ENCODE measurements around the gene NPDC1. TPM values are rescaled to one million over a fixed set of nuclear protein-coding genes. Genes with fewer than 3 reads are reported as not detected.

NPDC1 gene
- total and polyA plus RNA-seq, 2 experiments from 2014 or later = 43.1 to 121 TPM

GRCh38 chr9:137086531-137087408 is 40.8 kb upstream of the NPDC1 start, which contains the start of gene MAN1B1:
Gene MAN1B1, plus strand, starts transcription at chr9:137086985. Its CDS starts 15 bp downstream, at chr9:137087000.
- Histone ChIP-seq H3K27me3 (replicated peaks; ENCODE audit: insufficient read depth) (no peaks in the 10 kb centered on the region), H3K9ac (peak within 1 kb of the TSS; percentile 92)
- in situ Hi-C loops (cut with MboI) = no loop called here

DNA sequence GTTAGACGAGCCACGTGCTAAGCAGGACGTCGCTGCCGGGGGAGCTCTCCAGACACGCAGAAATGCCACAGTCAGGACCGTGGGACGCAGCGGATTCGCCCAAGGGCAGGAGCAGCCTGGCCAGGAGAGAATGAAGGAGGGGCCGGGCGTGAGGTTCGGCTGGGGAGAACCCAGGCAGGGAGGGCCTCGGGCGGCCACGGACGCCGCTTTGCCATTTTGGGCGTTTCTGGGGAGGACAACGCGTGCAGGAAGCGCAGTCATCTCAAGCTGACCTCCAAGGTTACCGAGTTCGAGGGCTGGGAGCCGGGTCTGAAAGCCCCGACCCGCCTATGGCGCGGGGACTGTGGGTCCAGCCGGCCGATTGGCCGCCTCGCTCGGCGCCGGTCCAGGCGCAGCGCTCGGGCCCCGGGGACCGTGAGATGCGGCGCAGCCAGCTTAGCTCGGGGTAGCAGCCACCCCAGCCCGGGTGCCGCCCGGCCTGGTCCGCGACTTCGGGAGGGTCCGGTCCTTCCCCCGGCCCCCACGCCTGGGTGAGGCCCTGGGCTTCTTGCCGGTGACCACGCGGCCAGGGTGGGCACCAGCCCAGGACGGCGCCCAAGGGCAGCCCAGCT is 40.0 kb upstream of the NPDC1 start:
- peaks cover 34% of the 10 kb centered on the region for H3K4me1 ChIP-seq (ENCODE audit: insufficient read depth)
- TF ChIP-seq EZH2 (IDR thresholded peaks at IDR 0.05; ENCODE audit: insufficient read depth, poor library complexity, severe bottlenecking) (no peak), EZH2phosphoT487 (IDR thresholded peaks at IDR 0.05; ENCODE audit: insufficient read depth, low read depth) (no peak)
- WGBS, 2 experiments (ENCODE audit: low coverage in 1 of 2, low lambda C conversion rate in 2 of 2, missing lambda C conversion rate in 2 of 2) = 2 to 3% methylated on average over 56 to 57 of the region's 58 CpGs

More at GRCh38 chr9:137086531-137087408, 40.8 kb upstream of the NPDC1 start, which contains the start of gene MAN1B1:
- TF ChIP-seq EZH2 (IDR thresholded peaks at IDR 0.05; ENCODE audit: insufficient read depth, poor library complexity, severe bottlenecking) = no peak
- no peak for TF ChIP-seq EZH2phosphoT487 (IDR thresholded peaks at IDR 0.05; ENCODE audit: insufficient read depth, low read depth)
- Histone ChIP-seq H3K36me3 (ENCODE audit: low read depth) (peaks cover 2% of the 10 kb centered on the region; the same call in 1 of the 2 replicates), H3K79me2 (ENCODE audit: insufficient read depth) (peaks cover 35% of the 10 kb centered on the region), H3F3A (ENCODE audit: insufficient read depth) (peaks cover 28% of the 10 kb centered on the region), H3K4me3 (peak within 1 kb of the TSS; percentile 79), H4K20me1 (ENCODE audit: insufficient read depth) (no peaks in the 10 kb centered on the region), H3K9me3 (ENCODE audit: low read depth) (no peaks in the 10 kb centered on the region), H3K4me1 (ENCODE audit: insufficient read depth) (peaks cover 34% of the 10 kb centered on the region), H3K9me2 (ENCODE audit: insufficient read depth) (no peaks in the 10 kb centered on the region), H3K4me2 (ENCODE audit: unreplicated experiment) (peak within 1 kb of the TSS; percentile 93), H3K27ac (peak within 1 kb of the TSS; percentile 88), H2AFZ (peak within 1 kb of the TSS; percentile 72)
- DNase-seq = peak; percentile 100
- 0 to 1% methylated on average over 82 to 91 of the region's 101 CpGs for WGBS, 2 experiments (ENCODE audit: low coverage in 1 of 2, low lambda C conversion rate in 2 of 2, missing lambda C conversion rate in 2 of 2)

GRCh38 chr9:137084526-137084925 is 38.5 kb upstream of the NPDC1 start:
- 78 to 81% methylated on average over 9 of the region's 9 CpGs for WGBS, 2 experiments (ENCODE audit: low coverage in 1 of 2, low lambda C conversion rate in 2 of 2, missing lambda C conversion rate in 2 of 2)
- in situ Hi-C loops (cut with MboI) = no loop called here
- H3K27ac ChIP-seq = peak overlapping the region; percentile 80
- peaks cover 24% of the 10 kb centered on the region for H3K79me2 ChIP-seq (ENCODE audit: insufficient read depth)
- H3K27me3 ChIP-seq (replicated peaks; ENCODE audit: insufficient read depth) = no peaks in the 10 kb centered on the region
- H3F3A ChIP-seq (ENCODE audit: insufficient read depth) = peaks cover 28% of the 10 kb centered on the region
- no peaks in the 10 kb centered on the region for H4K20me1 ChIP-seq (ENCODE audit: insufficient read depth)
- peaks cover 34% of the 10 kb centered on the region for H3K4me1 ChIP-seq (ENCODE audit: insufficient read depth)
- TF ChIP-seq EZH2 (IDR thresholded peaks at IDR 0.05; ENCODE audit: insufficient read depth, poor library complexity, severe bottlenecking) (no peak), EZH2phosphoT487 (IDR thresholded peaks at IDR 0.05; ENCODE audit: insufficient read depth, low read depth) (no peak)
- no peak overlapping the region for H3K4me2 ChIP-seq (ENCODE audit: unreplicated experiment)
- H3K9me3 ChIP-seq (ENCODE audit: low read depth) = no peaks in the 10 kb centered on the region
- no peak overlapping the region for H2AFZ ChIP-seq
- 0 out of 2 replicates have a peak, but pooled peaks cover 2% of the 10 kb centered on the region for H3K36me3 ChIP-seq (ENCODE audit: low read depth)
- no peak overlapping the region for H3K9ac ChIP-seq
- no peak for DNase-seq
- H3K4me3 ChIP-seq = no peak overlapping the region
- H3K9me2 ChIP-seq (ENCODE audit: insufficient read depth) = no peaks in the 10 kb centered on the region

More for the DNA sequence above, 40.0 kb upstream of the NPDC1 start:
- Histone ChIP-seq H3K9ac (peak overlapping the region; percentile 92), H4K20me1 (ENCODE audit: insufficient read depth) (no peaks in the 10 kb centered on the region), H3K4me2 (ENCODE audit: unreplicated experiment) (peak overlapping the region; percentile 68), H3K27me3 (replicated peaks; ENCODE audit: insufficient read depth) (no peaks in the 10 kb centered on the region), H3K36me3 (ENCODE audit: low read depth) (0 out of 2 replicates have a peak, but pooled peaks cover 2% of the 10 kb centered on the region), H3K9me2 (ENCODE audit: insufficient read depth) (no peaks in the 10 kb centered on the region), H2AFZ (peak overlapping the region; percentile 44), H3K27ac (peak overlapping the region; percentile 88), H3K4me3 (peak overlapping the region; percentile 79), H3K79me2 (ENCODE audit: insufficient read depth) (peaks cover 31% of the 10 kb centered on the region), H3F3A (ENCODE audit: insufficient read depth) (peaks cover 28% of the 10 kb centered on the region), H3K9me3 (ENCODE audit: low read depth) (no peaks in the 10 kb centered on the region)
- in situ Hi-C loops (cut with MboI) = no loop called here
- peak; percentile 74 for DNase-seq

DNA sequence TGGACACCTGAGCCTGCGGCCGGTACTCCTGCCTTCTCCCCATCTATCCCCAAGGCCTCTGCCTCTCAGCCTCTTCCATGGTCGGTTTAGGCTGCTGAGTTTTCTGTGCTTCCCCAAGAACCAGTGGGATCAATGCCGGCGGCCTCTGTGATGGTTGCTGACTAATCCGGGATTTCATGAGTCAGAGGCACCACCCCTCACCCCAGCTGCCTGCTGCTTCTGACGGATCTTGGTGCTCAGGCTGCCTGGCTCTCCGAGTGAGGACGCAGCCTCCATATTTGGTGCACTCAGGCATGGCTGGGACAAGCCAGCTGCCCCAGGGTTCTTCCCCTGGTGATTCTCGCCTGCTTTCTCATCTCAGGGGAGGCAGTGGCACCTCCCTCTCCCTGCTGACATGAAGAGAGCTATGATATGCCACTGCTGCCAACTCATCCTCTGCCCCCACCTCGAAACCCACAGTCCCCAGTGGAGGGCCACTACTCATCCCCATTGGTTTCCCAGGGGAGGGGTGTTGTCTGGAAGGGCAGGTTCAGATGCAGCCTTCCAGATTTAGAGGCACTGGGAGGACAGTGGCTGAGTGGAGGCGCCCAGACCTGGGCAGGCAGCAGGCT is 37.5 kb upstream of the NPDC1 start:
- no peak for TF ChIP-seq EZH2 (IDR thresholded peaks at IDR 0.05; ENCODE audit: insufficient read depth, poor library complexity, severe bottlenecking)
- TF ChIP-seq EZH2phosphoT487 (IDR thresholded peaks at IDR 0.05; ENCODE audit: insufficient read depth, low read depth) = no peak
- Histone ChIP-seq H3K4me2 (ENCODE audit: unreplicated experiment) (peak overlapping the region; percentile 57), H3K9ac (peak overlapping the region; percentile 23; the same call in 1 of the 2 replicates), H2AFZ (0 out of 2 replicates have a peak overlapping the region, but pooled peaks have one; percentile 6), H3K4me1 (ENCODE audit: insufficient read depth) (peaks cover 34% of the 10 kb centered on the region), H3K4me3 (no peak overlapping the region), H3K9me2 (ENCODE audit: insufficient read depth) (no peaks in the 10 kb centered on the region), H4K20me1 (ENCODE audit: insufficient read depth) (no peaks in the 10 kb centered on the region), H3K36me3 (ENCODE audit: low read depth) (0 out of 2 replicates have a peak, but pooled peaks cover 2% of the 10 kb centered on the region), H3K79me2 (ENCODE audit: insufficient read depth) (peaks cover 15% of the 10 kb centered on the region), H3K27ac (peak overlapping the region; percentile 80), H3F3A (ENCODE audit: insufficient read depth) (peaks cover 28% of the 10 kb centered on the region), H3K27me3 (replicated peaks; ENCODE audit: insufficient read depth) (no peaks in the 10 kb centered on the region), H3K9me3 (ENCODE audit: low read depth) (no peaks in the 10 kb centered on the region)
- DNase-seq = peak; percentile 98
- in situ Hi-C loops (cut with MboI) = no loop called here
- WGBS, 2 experiments (ENCODE audit: low coverage in 1 of 2, low lambda C conversion rate in 2 of 2, missing lambda C conversion rate in 2 of 2) = 9 to 11% methylated on average over 12 of the region's 12 CpGs
